ENCODE results near the gene CCDC85C.

Gene CCDC85C

GRCh38 chr14:99627100-99627499, 23.1 kb upstream of the CCDC85C start:
- Histone ChIP-seq H3K27me3 (ENCODE audit: control insufficient read depth, insufficient read depth, low read length) (peaks cover 3% of the 10 kb centered on the region), H3K4me1 (ENCODE audit: control insufficient read depth, insufficient read depth, low read length) (peaks cover 5% of the 10 kb centered on the region), H3K4me3 (ENCODE audit: low read length) (no peak overlapping the region), H3K36me3 (ENCODE audit: control insufficient read depth, insufficient read depth, low read length) (no peaks in the 10 kb centered on the region), H3K27ac (ENCODE audit: low read depth, low read length) (no peak overlapping the region), H3K9ac (ENCODE audit: low read length) (no peak overlapping the region)

- Histone ChIP-seq H3K27ac (ENCODE audit: low read depth, low read length) (no peak overlapping the region), H3K4me1 (ENCODE audit: control insufficient read depth, insufficient read depth, low read length) (peaks cover 5% of the 10 kb centered on the region), H3K4me3 (ENCODE audit: low read length) (no peak overlapping the region), H3K9ac (ENCODE audit: low read length) (no peak overlapping the region), H3K27me3 (ENCODE audit: control insufficient read depth, insufficient read depth, low read length) (peaks cover 3% of the 10 kb centered on the region), H3K36me3 (ENCODE audit: control insufficient read depth, insufficient read depth, low read length) (no peaks in the 10 kb centered on the region)
Observed at GRCh38 chr14:99626041-99626648, 22.1 kb upstream of the CCDC85C start.

- H3K27me3 ChIP-seq (ENCODE audit: control insufficient read depth, insufficient read depth, low read length): peaks cover 3% of the 10 kb centered on the region
- peaks cover 5% of the 10 kb centered on the region for H3K4me1 ChIP-seq (ENCODE audit: control insufficient read depth, insufficient read depth, low read length)
- H3K4me3 ChIP-seq (ENCODE audit: low read length): no peak overlapping the region
- no peak overlapping the region for H3K9ac ChIP-seq (ENCODE audit: low read length)
- H3K27ac ChIP-seq (ENCODE audit: low read depth, low read length): no peak overlapping the region
- H3K36me3 ChIP-seq (ENCODE audit: control insufficient read depth, insufficient read depth, low read length): no peaks in the 10 kb centered on the region
Observed at GRCh38 chr14:99625476-99625875, 21.5 kb upstream of the CCDC85C start.

- no peak overlapping the region for H3K4me3 ChIP-seq (ENCODE audit: low read length)
- peaks cover 3% of the 10 kb centered on the region for H3K27me3 ChIP-seq (ENCODE audit: control insufficient read depth, insufficient read depth, low read length)
- H3K9ac ChIP-seq (ENCODE audit: low read length): no peak overlapping the region
- H3K36me3 ChIP-seq (ENCODE audit: control insufficient read depth, insufficient read depth, low read length): no peaks in the 10 kb centered on the region
- H3K27ac ChIP-seq (ENCODE audit: low read depth, low read length): no peak overlapping the region
- peaks cover 5% of the 10 kb centered on the region for H3K4me1 ChIP-seq (ENCODE audit: control insufficient read depth, insufficient read depth, low read length)
Observed at GRCh38 chr14:99624971-99625370, 21.0 kb upstream of the CCDC85C start.

GRCh38 chr14:99624024-99624423, 20.0 kb upstream of the CCDC85C start:
- Histone ChIP-seq H3K4me3 (ENCODE audit: low read length) (no peak overlapping the region), H3K27ac (ENCODE audit: low read depth, low read length) (peak overlapping the region; percentile 28), H3K9ac (ENCODE audit: low read length) (no peak overlapping the region), H3K36me3 (ENCODE audit: control insufficient read depth, insufficient read depth, low read length) (no peaks in the 10 kb centered on the region), H3K27me3 (ENCODE audit: control insufficient read depth, insufficient read depth, low read length) (peaks cover 3% of the 10 kb centered on the region), H3K4me1 (ENCODE audit: control insufficient read depth, insufficient read depth, low read length) (peaks cover 5% of the 10 kb centered on the region)

- Histone ChIP-seq H3K27me3 (ENCODE audit: control insufficient read depth, insufficient read depth, low read length) (no peaks in the 10 kb centered on the region), H3K36me3 (ENCODE audit: control insufficient read depth, insufficient read depth, low read length) (no peaks in the 10 kb centered on the region), H3K9ac (ENCODE audit: low read length) (no peak overlapping the region), H3K4me3 (ENCODE audit: low read length) (no peak overlapping the region), H3K27ac (ENCODE audit: low read depth, low read length) (no peak overlapping the region), H3K4me1 (ENCODE audit: control insufficient read depth, insufficient read depth, low read length) (peaks cover 3% of the 10 kb centered on the region)
Observed at GRCh38 chr14:99621948-99622347, 17.9 kb upstream of the CCDC85C start.

GRCh38 chr14:99619835-99620834, 16.1 kb upstream of the CCDC85C start:
- H3K36me3 ChIP-seq (ENCODE audit: control insufficient read depth, insufficient read depth, low read length): no peaks in the 10 kb centered on the region
- no peak overlapping the region for H3K27ac ChIP-seq (ENCODE audit: low read depth, low read length)
- no peaks in the 10 kb centered on the region for H3K27me3 ChIP-seq (ENCODE audit: control insufficient read depth, insufficient read depth, low read length)
- peaks cover 3% of the 10 kb centered on the region for H3K4me1 ChIP-seq (ENCODE audit: control insufficient read depth, insufficient read depth, low read length)
- no peak overlapping the region for H3K9ac ChIP-seq (ENCODE audit: low read length)
- H3K4me3 ChIP-seq (ENCODE audit: low read length): no peak overlapping the region

GRCh38 chr14:99616832-99617800, 13.1 kb upstream of the CCDC85C start:
- no peaks in the 10 kb centered on the region for H3K4me1 ChIP-seq (ENCODE audit: control insufficient read depth, insufficient read depth, low read length)
- H3K27ac ChIP-seq (ENCODE audit: low read depth, low read length): no peak overlapping the region
- no peak overlapping the region for H3K9ac ChIP-seq (ENCODE audit: low read length)
- H3K4me3 ChIP-seq (ENCODE audit: low read length): no peak overlapping the region
- H3K36me3 ChIP-seq (ENCODE audit: control insufficient read depth, insufficient read depth, low read length): no peaks in the 10 kb centered on the region
- no peaks in the 10 kb centered on the region for H3K27me3 ChIP-seq (ENCODE audit: control insufficient read depth, insufficient read depth, low read length)

GRCh38 chr14:99615497-99616157, 11.6 kb upstream of the CCDC85C start:
- Histone ChIP-seq H3K27me3 (ENCODE audit: control insufficient read depth, insufficient read depth, low read length) (no peaks in the 10 kb centered on the region), H3K27ac (ENCODE audit: low read depth, low read length) (no peak overlapping the region), H3K4me1 (ENCODE audit: control insufficient read depth, insufficient read depth, low read length) (no peaks in the 10 kb centered on the region), H3K9ac (ENCODE audit: low read length) (no peak overlapping the region), H3K4me3 (ENCODE audit: low read length) (no peak overlapping the region), H3K36me3 (ENCODE audit: control insufficient read depth, insufficient read depth, low read length) (no peaks in the 10 kb centered on the region)

- Histone ChIP-seq H3K36me3 (ENCODE audit: control insufficient read depth, insufficient read depth, low read length) (no peaks in the 10 kb centered on the region), H3K27ac (ENCODE audit: low read depth, low read length) (no peak overlapping the region), H3K9ac (ENCODE audit: low read length) (no peak overlapping the region), H3K27me3 (ENCODE audit: control insufficient read depth, insufficient read depth, low read length) (no peaks in the 10 kb centered on the region), H3K4me1 (ENCODE audit: control insufficient read depth, insufficient read depth, low read length) (no peaks in the 10 kb centered on the region), H3K4me3 (ENCODE audit: low read length) (no peak overlapping the region)
Observed at GRCh38 chr14:99612738-99613330, 8.8 kb upstream of the CCDC85C start.

GRCh38 chr14:99612071-99612737, 8.2 kb upstream of the CCDC85C start:
- no peaks in the 10 kb centered on the region for H3K27me3 ChIP-seq (ENCODE audit: control insufficient read depth, insufficient read depth, low read length)
- no peaks in the 10 kb centered on the region for H3K4me1 ChIP-seq (ENCODE audit: control insufficient read depth, insufficient read depth, low read length)
- H3K9ac ChIP-seq (ENCODE audit: low read length): no peak overlapping the region
- no peak overlapping the region for H3K27ac ChIP-seq (ENCODE audit: low read depth, low read length)
- H3K36me3 ChIP-seq (ENCODE audit: control insufficient read depth, insufficient read depth, low read length): no peaks in the 10 kb centered on the region
- H3K4me3 ChIP-seq (ENCODE audit: low read length): no peak overlapping the region
